ENCODE measurements around the gene RARB.

The RARB gene

DNA sequence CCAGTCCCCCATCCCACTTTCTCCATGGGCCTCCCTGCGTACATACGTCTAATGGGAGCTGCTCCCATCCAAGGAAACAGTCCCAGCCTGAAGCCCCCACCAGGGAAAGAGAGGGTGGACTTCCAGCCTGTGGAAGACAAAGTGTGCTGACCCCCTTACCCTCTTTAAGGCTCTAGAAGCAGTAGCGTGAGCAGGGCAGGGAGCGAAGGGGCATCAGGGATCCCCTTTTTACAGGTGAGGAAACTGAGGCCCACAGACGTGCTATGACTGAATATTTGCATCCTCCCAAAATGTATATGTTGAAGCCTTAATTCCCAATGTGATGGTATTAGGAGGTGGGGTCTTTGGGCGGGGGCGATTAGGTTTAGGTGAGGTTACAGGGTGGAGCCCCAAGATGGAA is 153.3 kb downstream of the RARB start:
- no peak overlapping the region for H3K27ac Mint-ChIP-seq
- H3K27me3 Mint-ChIP-seq, result peaks cover 6% of the 10 kb centered on the region
- H3K9me3 Mint-ChIP-seq, result no peaks in the 10 kb centered on the region
- no peak overlapping the region for H3K4me3 Mint-ChIP-seq
- no peaks in the 10 kb centered on the region for H3K4me1 Mint-ChIP-seq (ENCODE audit: low read depth)
- no peak for DNase-seq
- no peaks in the 10 kb centered on the region for H3K36me3 Mint-ChIP-seq (ENCODE audit: low read depth)

DNA sequence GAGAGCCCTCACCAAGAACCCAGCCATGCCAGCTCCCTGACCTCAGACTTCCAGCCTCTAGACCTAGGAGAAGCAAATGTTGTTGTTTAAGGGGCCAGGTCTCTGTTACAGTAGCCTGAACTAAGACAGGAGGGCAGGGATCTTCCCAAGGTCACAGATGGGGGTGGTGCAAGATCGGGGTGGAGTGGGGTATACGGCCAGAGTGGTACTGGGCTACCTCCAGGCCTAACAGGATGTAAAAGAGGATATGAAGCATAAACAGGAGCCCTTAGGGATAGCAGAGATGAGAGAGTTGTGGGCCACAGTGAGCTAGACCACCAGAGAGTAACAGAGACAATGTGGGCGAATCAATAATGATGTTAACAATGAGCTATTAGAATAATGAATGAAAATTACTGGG is 153.8 kb downstream of the RARB start:
- DNase-seq, result no peak
- Mint-ChIP-seq H3K9me3 (no peaks in the 10 kb centered on the region), H3K27ac (no peak overlapping the region), H3K4me1 (ENCODE audit: low read depth) (no peaks in the 10 kb centered on the region), H3K4me3 (no peak overlapping the region), H3K36me3 (ENCODE audit: low read depth) (no peaks in the 10 kb centered on the region), H3K27me3 (peaks cover 4% of the 10 kb centered on the region)

DNA sequence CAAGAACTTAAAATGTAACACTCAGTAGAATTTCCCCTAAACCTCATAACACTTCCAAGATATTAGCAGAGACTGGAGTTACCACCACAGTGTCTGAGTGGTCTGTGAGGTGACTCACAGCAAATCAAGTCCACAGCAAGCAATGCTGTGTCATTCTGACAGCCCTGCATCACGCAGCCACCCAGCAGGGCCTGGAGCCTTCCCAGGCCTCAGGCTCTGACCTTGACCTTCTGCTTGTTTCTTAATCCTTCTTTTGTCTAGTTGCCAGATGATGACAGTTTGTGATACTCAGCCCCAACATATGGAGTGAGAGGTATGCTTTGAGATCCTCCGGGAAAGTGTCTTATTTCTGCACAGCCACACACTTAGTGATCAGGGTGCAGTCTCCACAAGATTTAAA is 154.2 kb downstream of the RARB start:
- no peak for DNase-seq
- H3K4me3 Mint-ChIP-seq, result no peak overlapping the region
- no peaks in the 10 kb centered on the region for H3K36me3 Mint-ChIP-seq (ENCODE audit: low read depth)
- no peaks in the 10 kb centered on the region for H3K9me3 Mint-ChIP-seq
- no peak overlapping the region for H3K27ac Mint-ChIP-seq
- no peaks in the 10 kb centered on the region for H3K4me1 Mint-ChIP-seq (ENCODE audit: low read depth)
- H3K27me3 Mint-ChIP-seq, result peaks cover 4% of the 10 kb centered on the region

DNA sequence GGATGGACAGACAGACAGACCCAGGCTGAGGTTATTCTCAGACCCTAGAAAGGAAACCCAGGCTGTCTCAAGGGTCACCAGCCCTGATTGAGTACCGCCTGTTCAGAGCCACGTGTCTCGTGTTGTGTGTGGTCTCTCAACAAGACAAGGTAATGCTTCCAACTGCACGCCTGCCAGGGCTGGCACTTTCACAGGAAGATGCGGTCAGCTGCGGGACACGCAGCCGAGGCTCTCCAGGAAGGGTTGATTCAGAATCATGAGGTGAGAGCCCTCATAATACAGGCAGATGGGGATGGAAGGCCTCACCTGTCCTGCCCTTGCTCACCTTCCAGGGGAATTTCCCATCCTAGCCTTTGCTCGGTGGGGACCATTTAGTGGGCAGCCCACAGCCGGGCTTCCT is 155.3 kb downstream of the RARB start:
- no peaks in the 10 kb centered on the region for H3K4me1 Mint-ChIP-seq (ENCODE audit: low read depth)
- H3K36me3 Mint-ChIP-seq (ENCODE audit: low read depth), result no peaks in the 10 kb centered on the region
- H3K9me3 Mint-ChIP-seq, result no peaks in the 10 kb centered on the region
- H3K27me3 Mint-ChIP-seq, result peaks cover 4% of the 10 kb centered on the region
- no peak overlapping the region for H3K27ac Mint-ChIP-seq
- DNase-seq, result no peak
- no peak overlapping the region for H3K4me3 Mint-ChIP-seq

DNA sequence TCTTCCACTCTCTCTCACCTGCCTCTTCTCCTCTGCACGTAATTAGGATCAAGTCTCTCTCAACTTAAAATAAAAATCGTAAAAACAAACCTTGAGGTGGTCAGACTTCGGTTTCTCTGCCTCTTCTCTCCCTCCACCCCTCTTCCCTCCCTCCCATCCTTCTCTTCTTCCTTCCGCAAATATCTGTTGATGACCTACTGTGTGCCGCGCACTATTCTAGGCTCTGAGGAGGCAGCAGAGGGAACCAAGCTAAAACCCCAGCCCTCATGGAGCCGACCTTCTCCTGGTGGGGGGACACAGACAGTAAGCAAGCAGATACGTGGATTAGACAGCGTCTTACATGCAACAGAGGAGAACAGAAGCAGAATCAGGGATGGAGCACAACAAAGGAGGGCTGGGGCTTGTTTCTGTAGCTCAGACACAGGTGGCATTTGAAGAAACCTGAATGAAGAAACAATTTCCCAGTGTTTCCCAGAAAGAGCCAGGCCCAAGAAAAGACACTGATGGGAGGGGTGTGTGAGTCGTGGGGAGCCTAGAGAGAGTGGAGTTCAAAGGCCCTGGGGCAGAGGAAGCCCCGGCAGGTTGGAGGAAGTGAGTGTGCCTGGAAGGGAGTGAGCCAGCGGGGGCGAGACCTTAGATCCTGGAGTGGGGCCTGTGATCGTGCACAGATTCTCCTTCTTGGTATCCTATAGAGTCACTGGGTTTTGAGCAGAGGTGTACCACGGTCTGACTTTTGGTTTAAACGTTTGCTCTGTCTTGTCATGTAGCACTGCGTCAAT is 156.1 kb downstream of the RARB start:
- peaks cover 4% of the 10 kb centered on the region for H3K27me3 Mint-ChIP-seq
- H3K36me3 Mint-ChIP-seq (ENCODE audit: low read depth), result no peaks in the 10 kb centered on the region
- no peak overlapping the region for H3K4me3 Mint-ChIP-seq
- no peaks in the 10 kb centered on the region for H3K9me3 Mint-ChIP-seq
- no peak overlapping the region for H3K27ac Mint-ChIP-seq
- no peaks in the 10 kb centered on the region for H3K4me1 Mint-ChIP-seq (ENCODE audit: low read depth)
- DNase-seq, result no peak

DNA sequence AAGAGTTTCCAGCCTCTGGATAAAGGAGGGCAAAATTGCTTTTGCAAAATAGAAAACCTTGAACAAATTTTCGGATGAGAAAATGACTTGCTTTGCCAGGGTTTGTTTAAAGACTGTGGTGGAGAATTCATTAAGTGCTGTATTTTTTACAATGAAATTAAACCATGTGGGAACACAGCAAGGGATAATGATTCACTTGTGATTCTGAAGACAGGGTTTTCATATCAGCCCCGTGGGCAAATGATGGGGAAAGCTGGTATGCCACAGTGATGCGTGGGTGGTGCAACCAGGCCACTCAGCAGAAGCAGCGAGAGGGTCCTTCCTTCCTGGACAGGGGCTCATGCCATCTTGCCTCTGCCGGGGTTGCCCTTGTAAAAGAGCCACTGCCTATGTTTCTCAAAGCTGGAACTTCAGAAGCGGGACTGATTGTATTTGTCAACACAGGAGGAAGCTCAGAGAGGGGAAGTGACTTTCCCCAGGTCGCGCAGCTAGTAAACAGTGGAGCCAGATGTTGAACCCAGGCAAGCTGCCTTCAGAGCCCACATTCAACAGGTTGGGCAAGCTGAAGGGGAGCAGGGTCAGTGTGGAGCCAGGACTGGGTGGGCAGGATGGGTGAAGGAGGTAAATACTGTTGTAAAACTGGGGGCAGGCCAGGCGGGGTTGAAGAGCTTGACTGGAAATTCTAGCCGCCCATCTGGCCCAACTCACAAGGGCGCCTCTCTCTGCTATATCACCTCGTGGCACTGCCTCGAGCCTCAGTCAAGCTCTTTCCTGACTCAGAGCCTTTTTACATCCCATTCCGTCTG is 157.5 kb downstream of the RARB start:
- peaks cover 4% of the 10 kb centered on the region for H3K27me3 Mint-ChIP-seq
- no peaks in the 10 kb centered on the region for H3K4me1 Mint-ChIP-seq (ENCODE audit: low read depth)
- H3K36me3 Mint-ChIP-seq (ENCODE audit: low read depth), result no peaks in the 10 kb centered on the region
- H3K9me3 Mint-ChIP-seq, result no peaks in the 10 kb centered on the region
- H3K4me3 Mint-ChIP-seq, result no peak overlapping the region
- H3K27ac Mint-ChIP-seq, result no peak overlapping the region
- no peak for DNase-seq

DNA sequence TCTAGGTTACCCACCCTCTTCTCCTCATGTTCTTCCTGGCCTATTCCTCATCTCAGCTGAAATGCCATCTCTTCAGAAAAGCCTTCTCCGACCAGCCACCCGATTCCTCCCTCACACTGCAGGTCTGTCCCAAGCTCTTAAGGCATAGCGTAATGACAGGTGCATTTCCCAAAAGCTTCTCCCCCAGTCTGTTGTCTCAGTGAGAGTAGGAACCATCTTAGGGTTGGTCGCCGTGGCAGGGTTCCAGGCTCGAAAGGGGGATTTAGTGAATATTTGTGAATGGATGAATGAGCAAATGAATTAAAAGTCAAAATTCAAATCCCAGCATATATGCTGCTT is 158.1 kb downstream of the RARB start:
- no peak overlapping the region for H3K27ac Mint-ChIP-seq
- H3K4me1 Mint-ChIP-seq (ENCODE audit: low read depth), result no peaks in the 10 kb centered on the region
- no peaks in the 10 kb centered on the region for H3K36me3 Mint-ChIP-seq (ENCODE audit: low read depth)
- H3K4me3 Mint-ChIP-seq, result no peak overlapping the region
- DNase-seq, result no peak
- peaks cover 4% of the 10 kb centered on the region for H3K27me3 Mint-ChIP-seq
- no peaks in the 10 kb centered on the region for H3K9me3 Mint-ChIP-seq

DNA sequence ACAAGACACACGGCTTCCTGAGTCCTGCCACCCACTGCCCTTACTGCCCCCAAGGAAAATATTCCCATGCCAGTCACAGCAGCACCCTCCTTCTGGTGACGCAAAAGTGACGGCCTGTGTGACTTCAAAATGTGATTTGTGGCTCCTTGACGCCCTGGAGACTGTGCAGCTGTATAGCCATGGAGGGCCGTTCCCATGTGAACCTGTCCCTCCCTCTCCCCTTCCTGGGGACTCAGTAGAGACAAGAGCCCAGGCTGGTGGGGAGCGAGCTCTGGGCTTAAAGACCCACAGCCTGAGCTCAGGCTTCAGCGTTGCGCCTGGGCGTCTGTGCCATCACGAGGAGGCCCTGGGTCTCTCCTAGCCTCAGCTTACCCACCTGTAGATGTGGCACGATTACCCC is 158.5 kb downstream of the RARB start:
- Mint-ChIP-seq H3K4me3 (no peak overlapping the region), H3K4me1 (ENCODE audit: low read depth) (no peaks in the 10 kb centered on the region), H3K9me3 (no peaks in the 10 kb centered on the region), H3K27me3 (peaks cover 4% of the 10 kb centered on the region), H3K27ac (no peak overlapping the region), H3K36me3 (ENCODE audit: low read depth) (no peaks in the 10 kb centered on the region)
- no peak for DNase-seq

DNA sequence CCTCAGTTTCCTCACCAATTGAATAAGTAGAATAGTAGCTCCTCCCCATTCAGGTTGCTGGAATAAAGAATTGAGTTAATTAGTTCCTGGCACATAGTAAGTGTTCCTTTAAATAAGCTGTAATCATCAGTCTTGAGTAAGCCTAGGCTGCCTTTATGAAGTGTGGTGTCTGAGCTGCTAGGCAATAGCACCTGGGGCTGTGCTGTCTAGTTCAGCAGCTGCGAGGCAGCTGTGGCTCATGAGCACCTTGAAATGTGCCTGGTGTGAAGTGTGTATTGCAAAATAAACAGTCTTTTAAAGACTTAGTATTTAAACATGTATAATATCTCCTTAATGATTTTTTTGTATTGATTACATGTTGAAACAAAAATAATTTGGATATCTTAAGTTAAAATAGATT is 159.0 kb downstream of the RARB start:
- H3K4me3 Mint-ChIP-seq, result no peak overlapping the region

DNA sequence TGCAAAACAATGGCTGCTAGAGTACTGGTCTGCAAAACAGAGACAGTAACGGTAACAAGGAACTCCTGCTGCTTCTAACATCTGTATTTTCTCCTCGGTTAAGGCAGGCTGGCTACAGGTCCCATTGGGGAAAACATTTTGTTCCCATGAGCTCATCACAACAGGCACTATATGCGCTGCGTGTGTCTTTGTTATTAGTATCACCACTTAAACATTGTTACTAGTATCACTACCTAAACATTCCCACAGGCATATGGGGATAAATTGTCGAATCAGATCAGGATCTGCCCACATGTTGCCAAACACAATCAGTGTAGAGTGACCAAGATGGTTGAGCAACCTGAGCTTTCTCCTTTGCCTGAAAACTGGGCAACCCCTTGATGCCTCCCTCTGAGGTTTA is 159.5 kb downstream of the RARB start:
- Mint-ChIP-seq H3K9me3 (no peaks in the 10 kb centered on the region), H3K36me3 (ENCODE audit: low read depth) (no peaks in the 10 kb centered on the region), H3K27me3 (peaks cover 4% of the 10 kb centered on the region), H3K4me3 (no peak overlapping the region), H3K4me1 (ENCODE audit: low read depth) (no peaks in the 10 kb centered on the region), H3K27ac (no peak overlapping the region)
- no peak for DNase-seq

More for the DNA sequence above, 159.0 kb downstream of the RARB start:
- H3K9me3 Mint-ChIP-seq, result no peaks in the 10 kb centered on the region
- H3K27me3 Mint-ChIP-seq, result peaks cover 4% of the 10 kb centered on the region
- no peaks in the 10 kb centered on the region for H3K4me1 Mint-ChIP-seq (ENCODE audit: low read depth)
- DNase-seq, result no peak
- H3K27ac Mint-ChIP-seq, result no peak overlapping the region
- H3K36me3 Mint-ChIP-seq (ENCODE audit: low read depth), result no peaks in the 10 kb centered on the region

DNA sequence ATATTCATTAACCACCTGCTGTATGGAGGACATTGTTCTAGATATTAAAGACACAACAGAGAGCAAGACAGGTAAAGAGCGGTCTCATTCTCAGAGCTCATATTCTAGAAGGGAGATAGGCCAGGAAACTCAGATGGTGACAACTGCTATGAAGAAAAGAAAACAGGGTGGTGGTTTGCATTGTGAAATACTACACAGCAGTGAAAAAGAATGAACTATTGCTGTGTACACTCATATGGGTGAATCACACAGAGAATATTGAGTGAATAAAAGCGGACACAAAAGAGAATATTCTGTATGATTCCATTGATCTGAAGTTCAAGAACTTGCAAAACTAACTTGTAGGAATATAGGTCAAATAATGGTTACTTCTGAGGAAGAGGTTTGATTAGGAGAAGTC is 159.9 kb downstream of the RARB start:
- H3K4me3 Mint-ChIP-seq, result no peak overlapping the region
- peaks cover 1% of the 10 kb centered on the region for H3K4me1 Mint-ChIP-seq (ENCODE audit: low read depth)
- DNase-seq, result no peak
- H3K27ac Mint-ChIP-seq, result no peak overlapping the region
- peaks cover 4% of the 10 kb centered on the region for H3K27me3 Mint-ChIP-seq
- H3K36me3 Mint-ChIP-seq (ENCODE audit: low read depth), result no peaks in the 10 kb centered on the region
- H3K9me3 Mint-ChIP-seq, result no peaks in the 10 kb centered on the region

DNA sequence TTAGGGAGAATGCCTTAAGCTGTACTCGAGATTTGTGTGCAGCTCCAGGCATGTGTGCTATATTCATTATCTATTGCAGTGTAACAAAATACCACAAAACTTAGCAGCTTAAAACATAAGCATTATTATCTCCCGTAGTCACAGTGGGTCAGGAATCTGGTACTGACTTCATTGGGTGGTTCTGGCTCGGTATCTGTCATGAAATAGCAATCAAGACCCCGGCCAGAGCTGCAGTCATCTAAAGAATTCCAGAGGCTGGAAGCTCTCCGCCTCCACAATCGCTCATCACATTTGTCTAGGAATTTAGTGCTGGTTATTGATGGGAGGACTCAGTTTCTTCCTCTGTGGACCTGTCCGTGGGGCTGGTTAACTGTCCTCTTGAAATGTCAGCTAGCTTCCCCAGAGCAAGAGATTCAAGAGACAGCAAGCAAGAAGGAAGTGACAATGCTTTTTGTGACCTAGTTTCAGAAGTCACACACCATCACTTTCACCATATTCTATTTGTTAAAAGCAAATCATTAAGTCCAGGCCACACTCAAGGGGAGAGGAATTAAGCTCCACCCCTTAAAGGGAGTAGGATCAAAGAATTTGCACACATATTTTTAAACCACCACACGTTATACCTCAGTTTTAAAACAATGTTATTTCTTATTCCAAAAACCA is 160.5 kb downstream of the RARB start:
- Mint-ChIP-seq H3K4me3 (no peak overlapping the region), H3K9me3 (no peaks in the 10 kb centered on the region), H3K36me3 (ENCODE audit: low read depth) (no peaks in the 10 kb centered on the region), H3K27ac (no peak overlapping the region), H3K27me3 (peaks cover 4% of the 10 kb centered on the region), H3K4me1 (ENCODE audit: low read depth) (peaks cover 1% of the 10 kb centered on the region)
- no peak for DNase-seq

DNA sequence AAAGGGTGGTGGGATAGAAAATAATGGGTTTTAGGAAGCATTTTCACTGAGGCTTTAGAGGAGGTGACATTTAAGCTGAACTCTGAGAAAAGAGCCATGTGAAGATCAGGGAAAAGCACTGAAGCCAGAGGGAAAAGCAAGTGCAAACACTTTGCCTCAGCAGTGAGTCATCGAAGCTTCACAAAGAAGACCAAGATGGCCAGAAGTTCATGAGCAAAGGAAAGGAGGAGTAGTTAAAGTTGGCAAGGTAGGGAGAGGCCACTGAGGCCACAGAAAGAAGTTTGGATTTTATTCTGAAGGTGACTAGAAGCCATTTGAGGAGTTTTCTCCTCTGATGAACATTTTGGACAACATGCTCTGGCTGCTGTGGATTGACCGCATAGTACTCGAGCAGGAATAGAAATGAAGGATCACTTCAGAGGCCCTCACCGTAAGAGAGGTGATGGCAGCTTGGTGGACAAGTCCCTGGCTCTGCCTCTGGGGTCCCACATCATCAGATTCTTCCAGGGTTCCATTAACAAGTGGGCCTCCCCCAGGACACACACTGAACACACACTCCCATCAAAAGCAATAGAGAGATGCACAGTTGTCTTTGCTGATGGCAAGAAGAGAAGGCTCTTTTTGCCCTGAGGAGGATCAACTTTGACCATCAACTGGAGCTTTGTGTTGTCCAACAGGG is 161.2 kb downstream of the RARB start:
- DNase-seq, result no peak
- no peak overlapping the region for H3K4me3 Mint-ChIP-seq
- H3K27me3 Mint-ChIP-seq, result peaks cover under 1% of the 10 kb centered on the region
- no peaks in the 10 kb centered on the region for H3K9me3 Mint-ChIP-seq
- peaks cover 1% of the 10 kb centered on the region for H3K4me1 Mint-ChIP-seq (ENCODE audit: low read depth)
- H3K27ac Mint-ChIP-seq, result no peak overlapping the region
- H3K36me3 Mint-ChIP-seq (ENCODE audit: low read depth), result no peaks in the 10 kb centered on the region

DNA sequence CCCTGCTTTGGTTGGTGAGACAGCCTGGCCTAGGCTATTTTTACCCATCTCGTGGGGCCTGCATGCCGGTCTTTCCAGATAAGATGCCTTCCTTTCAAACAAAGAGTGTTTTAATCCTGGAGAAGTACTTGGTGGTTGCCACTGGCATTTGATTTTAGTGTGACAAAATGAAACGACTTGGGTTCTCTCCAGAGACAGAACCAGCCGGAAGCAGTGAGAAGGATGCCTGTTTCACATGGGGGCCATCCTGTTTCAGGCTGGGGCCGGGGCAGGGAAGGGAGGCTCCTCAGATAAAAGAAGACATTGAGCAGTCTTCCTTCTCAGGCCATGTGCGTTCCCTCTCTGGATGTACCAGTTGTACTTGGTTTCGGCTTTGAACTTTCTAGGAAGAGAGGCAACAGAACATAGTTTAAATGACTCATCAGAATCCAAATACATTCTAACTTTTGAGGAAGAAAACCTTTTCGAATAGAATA is 161.8 kb downstream of the RARB start:
- no peak overlapping the region for H3K4me3 Mint-ChIP-seq
- no peaks in the 10 kb centered on the region for H3K9me3 Mint-ChIP-seq
- H3K27me3 Mint-ChIP-seq, result no peaks in the 10 kb centered on the region
- H3K4me1 Mint-ChIP-seq (ENCODE audit: low read depth), result peaks cover 1% of the 10 kb centered on the region
- DNase-seq, result no peak
- no peaks in the 10 kb centered on the region for H3K36me3 Mint-ChIP-seq (ENCODE audit: low read depth)
- H3K27ac Mint-ChIP-seq, result no peak overlapping the region
